ENCODE measurements around the gene SLC25A31.

GRCh38 chr4:127685292-127685691, 44.9 kb upstream of the SLC25A31 start:
- no peak for TF ChIP-seq CTCF (IDR thresholded peaks at IDR 0.05)
- no peak for TF ChIP-seq POLR2A (IDR thresholded peaks at IDR 0.05)

Measured in thyroid gland (tissue), 4 donors.